H9 (cell line): ENCODE data around the gene GRK4. TPM values are rescaled to one million over a fixed set of nuclear protein-coding genes. Genes with fewer than 3 reads are reported as not detected.

Experiments used
- DNase-seq: peaks from one replicate; pipeline ENCODE4 v3.0.0-alpha.2; 2017
- H2AFZ ChIP-seq: one replicate; pipeline ENCODE4 v1.6.1; 2013; ENCODE audit warnings: mild to moderate bottlenecking, low read length, control low read depth, moderate library complexity
- H2AK5ac ChIP-seq: 2 replicates; pipeline ENCODE4 v1.6.1; 2013; ENCODE audit warnings: low read length, control low read depth, mixed read lengths; ENCODE audit not compliant: insufficient read length
- H2BK120ac ChIP-seq: one replicate; pipeline ENCODE4 v1.6.1; 2013; ENCODE audit warnings: low read depth, mild to moderate bottlenecking, low read length, control low read depth, inconsistent platforms; ENCODE audit not compliant: poor library complexity, severe bottlenecking
- H2BK12ac ChIP-seq: 2 replicates; pipeline ENCODE4 v1.6.1; 2013; ENCODE audit warnings: low read length, control low read depth, mixed read lengths, low read depth; ENCODE audit not compliant: insufficient read length
- H2BK15ac ChIP-seq: 2 replicates; pipeline ENCODE4 v1.6.1; 2013; ENCODE audit warnings: low read depth, low read length, control low read depth
- H2BK20ac ChIP-seq: one replicate; pipeline ENCODE4 v1.6.1; 2013; ENCODE audit warnings: low read depth, mild to moderate bottlenecking, low read length, control low read depth, inconsistent platforms; ENCODE audit not compliant: poor library complexity, severe bottlenecking
- H2BK5ac ChIP-seq: 2 replicates; pipeline ENCODE4 v1.6.1; 2013; ENCODE audit warnings: low read length, control low read depth, mixed read lengths; ENCODE audit not compliant: insufficient read length
- H3K14ac ChIP-seq: 2 replicates; pipeline ENCODE4 v1.6.1; 2013; ENCODE audit warnings: low read length, control low read depth; ENCODE audit not compliant: insufficient read depth
- H3K18ac ChIP-seq: 2 replicates; pipeline ENCODE4 v1.6.1; 2013; ENCODE audit warnings: low read depth, mild to moderate bottlenecking, mixed read lengths, low read length, control low read depth; ENCODE audit not compliant: insufficient read length
- H3K23ac ChIP-seq: 2 replicates; pipeline ENCODE4 v1.6.1; 2013; ENCODE audit warnings: low read length, control low read depth, mixed read lengths, low read depth; ENCODE audit not compliant: insufficient read length
- H3K23me2 ChIP-seq: 2 replicates; pipeline ENCODE4 v1.6.1; 2013; ENCODE audit warnings: low read depth, mild to moderate bottlenecking, mixed read lengths, low read length, control low read depth; ENCODE audit not compliant: insufficient read length, poor library complexity, severe bottlenecking
- H3K27ac ChIP-seq: 2 replicates; pipeline ENCODE4 v1.5.1; 2013; ENCODE audit warnings: low read length, control low read depth, mixed read lengths, low read depth; ENCODE audit not compliant: insufficient read length
- H3K27me3 ChIP-seq: 2 replicates; pipeline ENCODE4 v1.6.1; 2013; ENCODE audit warnings: low read length, control low read depth, inconsistent platforms; ENCODE audit not compliant: insufficient read depth
- H3K4ac ChIP-seq: 2 replicates; pipeline ENCODE4 v1.6.1; 2013; ENCODE audit warnings: low read depth, mild to moderate bottlenecking, control low read depth, inconsistent platforms, low read length, moderate library complexity
- H3K4me1 ChIP-seq: 2 replicates; pipeline ENCODE4 v1.6.1; 2013; ENCODE audit warnings: low read length, control low read depth, inconsistent platforms; ENCODE audit not compliant: insufficient read depth
- H3K4me2 ChIP-seq: 2 replicates; pipeline ENCODE4 v1.6.1; 2013; ENCODE audit warnings: low read length, control low read depth, mixed read lengths; ENCODE audit not compliant: insufficient read length, insufficient read depth
- H3K56ac ChIP-seq: 2 replicates; pipeline ENCODE4 v1.6.1; 2013; ENCODE audit warnings: low read depth, mild to moderate bottlenecking, mixed read lengths, low read length, control low read depth; ENCODE audit not compliant: insufficient read length
- H3K79me1 ChIP-seq: 2 replicates; pipeline ENCODE4 v1.6.1; 2013; ENCODE audit warnings: low read depth, mild to moderate bottlenecking, moderate library complexity, low read length, control low read depth, inconsistent platforms; ENCODE audit not compliant: insufficient read depth, poor library complexity, severe bottlenecking
- H3K79me2 ChIP-seq: 2 replicates; pipeline ENCODE4 v1.6.1; 2013; ENCODE audit warnings: low read length, control low read depth, inconsistent platforms; ENCODE audit not compliant: insufficient read depth
- H3K9ac ChIP-seq: 2 replicates; pipeline ENCODE4 v1.6.1; 2013; ENCODE audit warnings: low read length, control low read depth, mixed read lengths; ENCODE audit not compliant: insufficient read length; ENCODE audit errors: extremely low read depth
- H3K9me3 ChIP-seq: one replicate; pipeline ENCODE4 v1.6.1; 2013; ENCODE audit warnings: low read depth, low read length, inconsistent platforms; ENCODE audit not compliant: control insufficient read depth
- H3T11ph ChIP-seq: one replicate; pipeline ENCODE4 v1.6.1; 2013; ENCODE audit warnings: mild to moderate bottlenecking, low read length, control low read depth, inconsistent platforms
- H4K20me1 ChIP-seq: one replicate; pipeline ENCODE4 v1.6.1; 2013; ENCODE audit not compliant: control insufficient read depth, insufficient read length, insufficient read depth
- H4K5ac ChIP-seq: 2 replicates; pipeline ENCODE4 v1.6.1; 2013; ENCODE audit warnings: low read depth, mild to moderate bottlenecking, mixed read lengths, low read length, control low read depth; ENCODE audit not compliant: insufficient read length
- H4K8ac ChIP-seq: replicated peaks from 2 replicates; pipeline ENCODE4 v1.6.1; 2013; ENCODE audit warnings: low read length, control low read depth, mixed read lengths, low read depth; ENCODE audit not compliant: insufficient read length
- H4K91ac ChIP-seq: 2 replicates; pipeline ENCODE4 v1.6.1; 2013; ENCODE audit warnings: low read depth, mild to moderate bottlenecking, moderate library complexity, mixed read lengths, low read length, control low read depth; ENCODE audit not compliant: insufficient read length
- H3K27ac Mint-ChIP-seq, 3 experiments: 2 replicates in 2 of 3; 3 replicates in 1 of 3; pipeline ENCODE4 v1.8.0; 2020 to 2021; ENCODE audit warnings: mixed read lengths in 3 of 3, mild to moderate bottlenecking in 1 of 3, moderate library complexity in 1 of 3
- H3K27me3 Mint-ChIP-seq: 2 replicates; pipeline ENCODE4 v1.8.0; 2021; ENCODE audit warnings: low read depth, mild to moderate bottlenecking, moderate library complexity, mixed read lengths
- H3K36me3 Mint-ChIP-seq, 3 experiments: 2 replicates in 2 of 3; 3 replicates in 1 of 3; pipeline ENCODE4 v1.8.0; 2020 to 2021; ENCODE audit warnings: low read depth in 3 of 3, mixed read lengths in 3 of 3; ENCODE audit not compliant: insufficient read depth in 1 of 3
- H3K4me1 Mint-ChIP-seq, 2 experiments: 2 replicates each; pipeline ENCODE4 v1.8.0; 2020; ENCODE audit warnings: mixed read lengths in 2 of 2
- H3K4me3 Mint-ChIP-seq, 2 experiments: 2 replicates in 1 of 2; 3 replicates in 1 of 2; pipeline ENCODE4 v1.8.0; 2020 to 2021; ENCODE audit warnings: mild to moderate bottlenecking in 2 of 2, mixed read lengths in 2 of 2, moderate library complexity in 1 of 2
- H3K9me3 Mint-ChIP-seq, 2 experiments: 2 replicates in 1 of 2; 3 replicates in 1 of 2; pipeline ENCODE4 v1.8.0; 2020; ENCODE audit warnings: mild to moderate bottlenecking in 2 of 2, mixed read lengths in 2 of 2, moderate library complexity in 1 of 2
- WGBS: extraction: QIAGEN DNeasy Blood & Tissue Kit; methylation state at CpG from one replicate; pipeline ENCODE4 v1.1.7; 2013; ENCODE audit warnings: missing lambda C conversion rate, low lambda C conversion rate, mixed read lengths; ENCODE audit not compliant: insufficient read length; ENCODE audit errors: extremely low coverage; 5-methylcytosine and 5-hydroxymethylcytosine counted together
- total RNA-seq: library from RNA; stranded (reverse); gene quantifications from 2 replicates; pipeline ENCODE4 v1.2.1, GENCODE V29; 2021
- TF ChIP-seq, protein P1 (sequence below): fragments of 200-600 bp; sonication (generic); conservative IDR thresholded peaks from 3 replicates; pipeline ENCODE4 v1.8.0; 2021; ENCODE audit warnings: antibody characterized with exemption, mild to moderate bottlenecking

The GRK4 gene
- total RNA-seq, 1 experiment from 2014 or later = 4.8 TPM

DNA sequence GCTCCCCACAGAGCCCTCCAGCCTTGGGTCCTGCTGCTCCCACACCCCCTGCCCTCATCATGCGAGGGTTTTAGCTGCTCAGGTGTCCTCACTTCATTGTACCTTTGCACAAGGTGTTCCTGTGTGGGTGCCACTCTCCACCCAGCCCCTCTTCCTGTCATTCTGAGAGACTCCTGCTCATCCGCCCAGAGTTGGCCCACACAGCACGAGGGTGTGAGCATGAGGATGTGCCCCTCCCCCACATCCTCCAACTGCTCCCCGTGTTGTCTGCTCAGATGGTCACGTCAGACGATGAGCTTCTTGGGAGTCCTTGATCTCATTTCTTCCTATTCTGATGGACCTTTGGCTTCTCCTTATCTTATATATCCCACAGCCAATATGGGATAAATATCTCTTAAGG, 57.8 kb downstream of the GRK4 start:
- H3K23me2 ChIP-seq = no peaks in the 10 kb centered on the region
- no peak overlapping the region for H3T11ph ChIP-seq
- H3K9ac ChIP-seq = no peak overlapping the region
- H3K56ac ChIP-seq = no peak overlapping the region
- H2AK5ac ChIP-seq = no peak overlapping the region
- peaks cover 3% of the 10 kb centered on the region; the same call in 1 of the 2 replicates for H3K27me3 Mint-ChIP-seq
- H2BK120ac ChIP-seq = no peak overlapping the region
- H3K4me2 ChIP-seq = no peak overlapping the region
- no peak overlapping the region for H2BK15ac ChIP-seq
- WGBS = no CpG with 5 or more reads among the region's 6 CpGs
- H3K4me1 ChIP-seq = no peaks in the 10 kb centered on the region
- DNase-seq = no peak
- H3K9me3 ChIP-seq = no peaks in the 10 kb centered on the region
- no peak overlapping the region for H4K5ac ChIP-seq
- H2AFZ ChIP-seq = no peak overlapping the region
- no peaks in the 10 kb centered on the region for H3K79me2 ChIP-seq
- no peak overlapping the region for H4K91ac ChIP-seq
- H2BK20ac ChIP-seq = no peak overlapping the region
- H3K36me3 Mint-ChIP-seq = 0 out of 7 replicates have a peak, but pooled peaks cover 0 to 2% (median 0%) of the 10 kb centered on the region in 3 experiments
- no peak overlapping the region for H3K4ac ChIP-seq
- H3K9me3 Mint-ChIP-seq = no peaks in the 10 kb centered on the region; a peak in 1 of 5 replicates
- H3K4me3 Mint-ChIP-seq = no peak overlapping the region
- no peak overlapping the region; the same call in 1 of the 2 replicates for H3K14ac ChIP-seq
- H2BK12ac ChIP-seq = no peak overlapping the region
- TF ChIP-seq, protein P1, sequence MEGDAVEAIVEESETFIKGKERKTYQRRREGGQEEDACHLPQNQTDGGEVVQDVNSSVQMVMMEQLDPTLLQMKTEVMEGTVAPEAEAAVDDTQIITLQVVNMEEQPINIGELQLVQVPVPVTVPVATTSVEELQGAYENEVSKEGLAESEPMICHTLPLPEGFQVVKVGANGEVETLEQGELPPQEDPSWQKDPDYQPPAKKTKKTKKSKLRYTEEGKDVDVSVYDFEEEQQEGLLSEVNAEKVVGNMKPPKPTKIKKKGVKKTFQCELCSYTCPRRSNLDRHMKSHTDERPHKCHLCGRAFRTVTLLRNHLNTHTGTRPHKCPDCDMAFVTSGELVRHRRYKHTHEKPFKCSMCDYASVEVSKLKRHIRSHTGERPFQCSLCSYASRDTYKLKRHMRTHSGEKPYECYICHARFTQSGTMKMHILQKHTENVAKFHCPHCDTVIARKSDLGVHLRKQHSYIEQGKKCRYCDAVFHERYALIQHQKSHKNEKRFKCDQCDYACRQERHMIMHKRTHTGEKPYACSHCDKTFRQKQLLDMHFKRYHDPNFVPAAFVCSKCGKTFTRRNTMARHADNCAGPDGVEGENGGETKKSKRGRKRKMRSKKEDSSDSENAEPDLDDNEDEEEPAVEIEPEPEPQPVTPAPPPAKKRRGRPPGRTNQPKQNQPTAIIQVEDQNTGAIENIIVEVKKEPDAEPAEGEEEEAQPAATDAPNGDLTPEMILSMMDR = no peak
- H3K23ac ChIP-seq = no peak overlapping the region
- no peaks in the 10 kb centered on the region for H3K27me3 ChIP-seq
- no peak overlapping the region for H3K27ac ChIP-seq
- H4K8ac ChIP-seq = no peak overlapping the region
- H2BK5ac ChIP-seq = no peak overlapping the region
- peaks cover 6 to 9% of the 10 kb centered on the region in 2 experiments for H3K4me1 Mint-ChIP-seq
- H4K20me1 ChIP-seq = no peaks in the 10 kb centered on the region
- H3K18ac ChIP-seq = no peak overlapping the region
- H3K79me1 ChIP-seq = no peaks in the 10 kb centered on the region
- H3K27ac Mint-ChIP-seq = no peak overlapping the region; a peak in 1 of 7 replicates
